HEK293 (cell line): ENCODE data around the gene VIT.

ENCODE experiments used
- CTCF ChIA-PET: fragments of 350-600 bp; formaldehyde crosslinking; extraction: SDS; loops from one replicate; lab custom pipeline; 2021; ENCODE audit warnings: antibody characterized with exemption; lab: Yijun Ruan, JAX
- POLR2A ChIA-PET: fragments of 300-600 bp; formaldehyde crosslinking; extraction: SDS; loops from one replicate; lab custom pipeline; 2020; ENCODE audit warnings: antibody characterized with exemption, inconsistent platforms; lab: Yijun Ruan, JAX
- H3K27ac ChIP-seq: fragments of 200-500 bp; sonication (Bioruptor generic); 2 replicates; pipeline ENCODE4 v1.5.1; 2014; ENCODE audit warnings: low read depth, low read length, control low read depth, inconsistent platforms; ENCODE audit errors: extremely low read depth
- H3K36me3 ChIP-seq, 2 experiments: fragments of 200-500 bp in 1 of 2; sonication (Bioruptor generic) in 1 of 2; 1 replicate in 1 of 2; 2 replicates in 1 of 2; pipeline ENCODE4 v1.5.1; 2014 to 2017; ENCODE audit warnings: inconsistent platforms in 2 of 2, low read length in 2 of 2; ENCODE audit not compliant: control insufficient read depth in 2 of 2, insufficient read depth in 1 of 2
- H3K4me1 ChIP-seq: fragments of 200-500 bp; sonication (Bioruptor generic); 2 replicates; pipeline ENCODE4 v1.5.1; 2014; ENCODE audit warnings: mild to moderate bottlenecking, low read length, inconsistent platforms; ENCODE audit not compliant: control insufficient read depth, insufficient read depth
- H3K4me3 ChIP-seq: 2 replicates; pipeline ENCODE4 v1.5.1; 2011; ENCODE audit warnings: low read depth, mild to moderate bottlenecking, control low read depth, low read length, moderate library complexity
- H3K9me3 ChIP-seq: fragments of 200-500 bp; sonication (Bioruptor generic); 2 replicates; pipeline ENCODE4 v1.5.1; 2014; ENCODE audit warnings: low read depth, low read length, inconsistent platforms; ENCODE audit not compliant: control insufficient read depth, insufficient read depth
- ATF2 ChIP-seq: fragments of 450-650 bp; formaldehyde crosslinking; IDR thresholded peaks from 2 replicates; pipeline ENCODE4 v1.5.1; 2016; ENCODE audit warnings: missing biosample characterization, missing genetic modification characterization, low read depth
- CTCF ChIP-seq: fragments of 450-650 bp; formaldehyde crosslinking; IDR thresholded peaks from 2 replicates; pipeline ENCODE4 v1.5.1; 2016; ENCODE audit warnings: missing biosample characterization, missing genetic modification characterization
- GLIS2 ChIP-seq: fragments of 450-650 bp; formaldehyde crosslinking; IDR thresholded peaks from 2 replicates; pipeline ENCODE4 v1.5.1; 2016; ENCODE audit warnings: missing biosample characterization, missing genetic modification characterization
- MEIS1 ChIP-seq: sonication (generic); formaldehyde crosslinking; IDR thresholded peaks from 2 replicates; pipeline ENCODE4 v1.8.1; 2022; ENCODE audit warnings: missing genetic modification reagents, mild to moderate bottlenecking, borderline replicate concordance
- SCRT2 ChIP-seq: fragments of 450-650 bp; formaldehyde crosslinking; IDR thresholded peaks from 2 replicates; pipeline ENCODE4 v1.5.1; 2016; ENCODE audit warnings: missing biosample characterization, missing genetic modification characterization
- WT1 ChIP-seq: fragments of 450-650 bp; formaldehyde crosslinking; IDR thresholded peaks from 2 replicates; pipeline ENCODE4 v1.5.1; 2016; ENCODE audit warnings: missing biosample characterization, missing genetic modification characterization
- ZBTB26 ChIP-seq: fragments of 450-650 bp; formaldehyde crosslinking; optimal IDR thresholded peaks from 2 replicates; pipeline ENCODE3; 2016; ENCODE audit warnings: missing biosample characterization, mild to moderate bottlenecking, missing genetic modification characterization
- ZFP3 ChIP-seq: fragments of 450-650 bp; formaldehyde crosslinking; IDR thresholded peaks from 2 replicates; pipeline ENCODE4 v1.5.1; 2016; ENCODE audit warnings: low read depth, missing biosample characterization, missing genetic modification characterization
- ZNF10 ChIP-seq: fragments of 450-650 bp; formaldehyde crosslinking; IDR thresholded peaks from 2 replicates; pipeline ENCODE4 v1.5.1; 2017; ENCODE audit warnings: missing biosample characterization, missing genetic modification characterization
- ZNF266 ChIP-seq: fragments of 450-650 bp; formaldehyde crosslinking; IDR thresholded peaks from 2 replicates; pipeline ENCODE4 v1.5.1; 2016; ENCODE audit warnings: missing biosample characterization, missing genetic modification characterization, low read depth
- ZNF292 ChIP-seq: fragments of 450-650 bp; formaldehyde crosslinking; IDR thresholded peaks from 2 replicates; pipeline ENCODE4 v1.5.1; 2016; ENCODE audit warnings: low read depth, missing biosample characterization, missing genetic modification characterization, borderline replicate concordance
- ZNF335 ChIP-seq: fragments of 450-650 bp; formaldehyde crosslinking; conservative IDR thresholded peaks from 2 replicates; pipeline ENCODE4 v1.5.1; 2016; ENCODE audit warnings: missing biosample characterization, missing genetic modification characterization
- ZNF426 ChIP-seq: fragments of 450-650 bp; formaldehyde crosslinking; IDR thresholded peaks from 2 replicates; pipeline ENCODE4 v1.5.1; 2017; ENCODE audit warnings: missing biosample characterization, missing genetic modification characterization, mild to moderate bottlenecking, inconsistent platforms, moderate library complexity
- ZNF433 ChIP-seq: fragments of 450-650 bp; formaldehyde crosslinking; IDR thresholded peaks from 2 replicates; pipeline ENCODE4 v1.5.1; 2016; ENCODE audit warnings: missing biosample characterization, missing genetic modification characterization, low read depth
- ZNF48 ChIP-seq: fragments of 450-650 bp; formaldehyde crosslinking; IDR thresholded peaks from 2 replicates; pipeline ENCODE4 v1.5.1; 2016; ENCODE audit warnings: missing biosample characterization, missing genetic modification characterization
- ZNF530 ChIP-seq: fragments of 450-650 bp; formaldehyde crosslinking; IDR thresholded peaks from 2 replicates; pipeline ENCODE4 v1.5.1; 2016; ENCODE audit warnings: low read depth, missing biosample characterization, missing genetic modification characterization
- ZNF558 ChIP-seq: fragments of 450-650 bp; formaldehyde crosslinking; IDR thresholded peaks from 2 replicates; pipeline ENCODE4 v1.5.1; 2016; ENCODE audit warnings: missing biosample characterization, missing genetic modification characterization
- ZNF600 ChIP-seq: fragments of 450-650 bp; formaldehyde crosslinking; IDR thresholded peaks from 2 replicates; pipeline ENCODE4 v1.5.1; 2016; ENCODE audit warnings: missing biosample characterization, missing genetic modification characterization
- ZNF610 ChIP-seq: fragments of 450-650 bp; formaldehyde crosslinking; IDR thresholded peaks from 2 replicates; pipeline ENCODE4 v1.5.1; 2016; ENCODE audit warnings: missing biosample characterization, missing genetic modification characterization, borderline replicate concordance
- ZNF654 ChIP-seq: fragments of 450-650 bp; formaldehyde crosslinking; IDR thresholded peaks from 2 replicates; pipeline ENCODE4 v1.5.1; 2016; ENCODE audit warnings: low read depth, missing biosample characterization, missing genetic modification characterization
- ZNF658 ChIP-seq: fragments of 450-650 bp; formaldehyde crosslinking; IDR thresholded peaks from 2 replicates; pipeline ENCODE4; 2016; ENCODE audit warnings: missing biosample characterization, missing genetic modification characterization
- ZNF830 ChIP-seq: fragments of 450-650 bp; IDR thresholded peaks from 2 replicates; pipeline ENCODE4 v1.5.0; 2018; ENCODE audit warnings: missing biosample characterization, missing genetic modification characterization, low read depth, mild to moderate bottlenecking, moderate library complexity
- ZSCAN16 ChIP-seq: fragments of 450-650 bp; formaldehyde crosslinking; IDR thresholded peaks from 2 replicates; pipeline ENCODE4 v1.5.1; 2016; ENCODE audit warnings: missing biosample characterization, missing genetic modification characterization
- ZSCAN23 ChIP-seq: fragments of 450-650 bp; formaldehyde crosslinking; IDR thresholded peaks from 2 replicates; pipeline ENCODE4 v1.5.1; 2016; ENCODE audit warnings: missing biosample characterization, missing genetic modification characterization
- TF ChIP-seq, protein P1 (sequence below): fragments of 450-650 bp; formaldehyde crosslinking; IDR thresholded peaks from 2 replicates; pipeline ENCODE4 v1.5.1; 2017; ENCODE audit warnings: missing biosample characterization, missing genetic modification characterization

Gene VIT

GRCh38 chr2:36770542-36771287, 74.2 kb downstream of the VIT start (continued):
- TF ChIP-seq ZNF266 (tag by site-specific recombination), result no peak
- no peak for TF ChIP-seq GLIS2 (tag by site-specific recombination)
- TF ChIP-seq ZNF600 (tag by site-specific recombination), result no peak
- TF ChIP-seq ZNF658 (tag by site-specific recombination), result no peak
- TF ChIP-seq MEIS1 (CRISPR knock-in tag), result no peak
- TF ChIP-seq ZNF292 (tag by site-specific recombination), result no peak
- peak; percentile 76 for TF ChIP-seq CTCF (tag by site-specific recombination)
- TF ChIP-seq, protein P1, sequence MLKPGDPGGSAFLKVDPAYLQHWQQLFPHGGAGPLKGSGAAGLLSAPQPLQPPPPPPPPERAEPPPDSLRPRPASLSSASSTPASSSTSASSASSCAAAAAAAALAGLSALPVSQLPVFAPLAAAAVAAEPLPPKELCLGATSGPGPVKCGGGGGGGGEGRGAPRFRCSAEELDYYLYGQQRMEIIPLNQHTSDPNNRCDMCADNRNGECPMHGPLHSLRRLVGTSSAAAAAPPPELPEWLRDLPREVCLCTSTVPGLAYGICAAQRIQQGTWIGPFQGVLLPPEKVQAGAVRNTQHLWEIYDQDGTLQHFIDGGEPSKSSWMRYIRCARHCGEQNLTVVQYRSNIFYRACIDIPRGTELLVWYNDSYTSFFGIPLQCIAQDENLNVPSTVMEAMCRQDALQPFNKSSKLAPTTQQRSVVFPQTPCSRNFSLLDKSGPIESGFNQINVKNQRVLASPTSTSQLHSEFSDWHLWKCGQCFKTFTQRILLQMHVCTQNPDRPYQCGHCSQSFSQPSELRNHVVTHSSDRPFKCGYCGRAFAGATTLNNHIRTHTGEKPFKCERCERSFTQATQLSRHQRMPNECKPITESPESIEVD (tag by site-specific recombination), result no peak
- TF ChIP-seq SCRT2 (tag by site-specific recombination), result no peak
- no peak for TF ChIP-seq ZSCAN16 (tag by site-specific recombination)
- peak; percentile 62 for TF ChIP-seq ZNF654
- no peak for TF ChIP-seq ZBTB26
- no peak for TF ChIP-seq ZNF830 (tag by site-specific recombination)

DNA sequence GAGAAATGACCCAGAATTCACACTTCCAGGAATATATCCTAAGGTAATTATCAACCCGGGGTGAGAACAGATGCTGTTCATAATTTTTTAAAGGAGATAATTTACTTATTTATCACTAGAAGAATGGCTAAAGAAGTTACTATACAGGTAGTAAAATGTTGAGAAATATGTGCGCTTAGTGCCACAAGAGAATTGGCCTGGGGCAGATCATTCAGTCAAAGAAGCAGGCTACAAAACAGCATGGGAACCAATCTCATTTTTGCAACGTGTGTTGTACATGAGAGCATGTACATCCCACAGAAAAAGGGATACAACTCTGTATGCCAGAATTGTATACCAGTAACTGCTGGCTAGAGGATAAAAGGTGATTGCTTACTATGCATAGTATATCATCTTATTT, 75.2 kb downstream of the VIT start:
- no peaks in the 10 kb centered on the region for H3K4me1 ChIP-seq
- H3K4me3 ChIP-seq, result no peak overlapping the region
- CTCF ChIA-PET, result interaction anchor here (1.2 to 3.2 kb wide), 2 partner anchors 9 to 215 kb away, joined by 8 to 14 read pairs; no protein-coding TSS in a partner anchor
- TF ChIP-seq ZFP3 (tag by site-specific recombination), result no peak
- TF ChIP-seq, protein P1 (tag by site-specific recombination), result no peak
- TF ChIP-seq, all 188 proteins: peak for 0
- no peaks in the 10 kb centered on the region for H3K36me3 ChIP-seq
- H3K27ac ChIP-seq, result no peak overlapping the region
- POLR2A ChIA-PET, result no interaction called here
- H3K9me3 ChIP-seq, result no peaks in the 10 kb centered on the region

- ChIA-PET CTCF (interaction anchor here (0.7 to 0.9 kb wide), 2 partner anchors 18 to 60 kb away, joined by 3 to 4 read pairs; no protein-coding TSS in a partner anchor), POLR2A (no interaction called here)
- H3K9me3 ChIP-seq, result no peaks in the 10 kb centered on the region
- no peaks in the 10 kb centered on the region for H3K36me3 ChIP-seq
- H3K4me3 ChIP-seq, result no peak overlapping the region
- H3K27ac ChIP-seq, result no peak overlapping the region
- H3K4me1 ChIP-seq, result no peaks in the 10 kb centered on the region
- TF ChIP-seq ZNF48 (tag by site-specific recombination) (no peak), ZNF610 (tag by site-specific recombination) (no peak), ZNF426 (no peak), ZSCAN23 (tag by site-specific recombination) (no peak), ZNF433 (tag by site-specific recombination) (no peak), ZNF558 (tag by site-specific recombination) (no peak), ZNF530 (tag by site-specific recombination) (no peak), WT1 (tag by site-specific recombination) (no peak), ATF2 (tag by site-specific recombination) (no peak), ZNF335 (tag by site-specific recombination) (no peak), ZNF10 (tag by site-specific recombination) (no peak)
These were observed 77.4 kb downstream of the VIT start for GRCh38 chr2:36773947-36774346.
